Trophoblast cell (in vitro differentiated cells and primary cell): ENCODE measurements around the gene THAP7.

Experiments
- DNase-seq, 2 donors: peaks; one replicate each; pipeline ENCODE4 v3.0.0-alpha.2; 2016
- H2AFZ ChIP-seq: 2 replicates; pipeline ENCODE4 v1.6.1; 2013; ENCODE audit warnings: low read length, moderate library complexity, mild to moderate bottlenecking; ENCODE audit not compliant: insufficient read depth, poor library complexity
- H2AK5ac ChIP-seq: 2 replicates; pipeline ENCODE4 v1.6.1; 2013; ENCODE audit warnings: mild to moderate bottlenecking, low read length
- H2BK120ac ChIP-seq: 2 replicates; pipeline ENCODE4 v1.6.1; 2013; ENCODE audit warnings: low read length, mild to moderate bottlenecking, moderate library complexity; ENCODE audit not compliant: insufficient read depth, poor library complexity
- H2BK12ac ChIP-seq: 2 replicates; pipeline ENCODE4 v1.6.1; 2013; ENCODE audit warnings: mild to moderate bottlenecking, low read length, moderate library complexity
- H2BK5ac ChIP-seq: 2 replicates; pipeline ENCODE4 v1.6.1; 2013; ENCODE audit warnings: low read length, low read depth, moderate library complexity, mild to moderate bottlenecking; ENCODE audit not compliant: poor library complexity
- H3K14ac ChIP-seq: 2 replicates; pipeline ENCODE4 v1.6.1; 2013; ENCODE audit warnings: mild to moderate bottlenecking, low read length
- H3K18ac ChIP-seq: 2 replicates; pipeline ENCODE4 v1.6.1; 2013; ENCODE audit warnings: mild to moderate bottlenecking, low read length
- H3K23ac ChIP-seq: 2 replicates; pipeline ENCODE4 v1.6.1; 2013; ENCODE audit warnings: low read length
- H3K27ac ChIP-seq: 2 replicates; pipeline ENCODE4 v1.5.1; 2013; ENCODE audit warnings: low read depth, mild to moderate bottlenecking, inconsistent platforms, low read length, moderate library complexity
- H3K27me3 ChIP-seq: 2 replicates; pipeline ENCODE4 v1.6.1; 2013; ENCODE audit warnings: inconsistent platforms, mild to moderate bottlenecking, low read length, moderate library complexity; ENCODE audit not compliant: insufficient read depth
- H3K36me3 ChIP-seq, 2 experiments: 1 replicate in 1 of 2; 2 replicates in 1 of 2; pipeline ENCODE4 v1.6.1; 2013; ENCODE audit warnings: low read length in 2 of 2, mild to moderate bottlenecking in 2 of 2, moderate library complexity in 1 of 2; ENCODE audit not compliant: insufficient read depth in 2 of 2, control insufficient read depth in 1 of 2
- H3K4ac ChIP-seq: 2 replicates; pipeline ENCODE4 v1.6.1; 2013; ENCODE audit warnings: low read depth, mild to moderate bottlenecking, low read length, moderate library complexity
- H3K4me1 ChIP-seq, 2 experiments: 1 replicate in 1 of 2; 2 replicates in 1 of 2; pipeline ENCODE4 v1.6.1; 2013; ENCODE audit warnings: low read length in 2 of 2, mild to moderate bottlenecking in 2 of 2, moderate library complexity in 1 of 2; ENCODE audit not compliant: insufficient read depth in 2 of 2, control insufficient read depth in 1 of 2
- H3K4me2 ChIP-seq: 2 replicates; pipeline ENCODE4 v1.6.1; 2013; ENCODE audit warnings: inconsistent platforms, mild to moderate bottlenecking, low read length, moderate library complexity
- H3K4me3 ChIP-seq: 2 replicates; pipeline ENCODE4 v1.5.1; 2013; ENCODE audit warnings: mild to moderate bottlenecking, low read depth, low read length, inconsistent platforms
- H3K79me1 ChIP-seq: one replicate; pipeline ENCODE4 v1.6.1; 2013; ENCODE audit warnings: low read length
- H3K79me2 ChIP-seq: 2 replicates; pipeline ENCODE4 v1.6.1; 2013; ENCODE audit warnings: low read length, mild to moderate bottlenecking; ENCODE audit not compliant: control insufficient read depth, insufficient read depth, poor library complexity
- H3K9ac ChIP-seq: 2 replicates; pipeline ENCODE4 v1.6.1; 2013; ENCODE audit warnings: mild to moderate bottlenecking, low read length
- H3K9me3 ChIP-seq: 2 replicates; pipeline ENCODE4 v1.6.1; 2013; ENCODE audit warnings: low read depth, mild to moderate bottlenecking, control low read depth, inconsistent platforms, low read length; ENCODE audit not compliant: insufficient read depth
- H4K12ac ChIP-seq: 2 replicates; pipeline ENCODE4 v1.6.1; 2013; ENCODE audit warnings: low read depth, mild to moderate bottlenecking, low read length, moderate library complexity
- H4K8ac ChIP-seq: 2 replicates; pipeline ENCODE4 v1.6.1; 2013; ENCODE audit warnings: low read depth, mild to moderate bottlenecking, low read length, moderate library complexity
- H4K91ac ChIP-seq: one replicate; pipeline ENCODE4 v1.6.1; 2013; ENCODE audit warnings: low read depth, mild to moderate bottlenecking, low read length, moderate library complexity
- WGBS: extraction: QIAGEN DNeasy Blood & Tissue Kit; methylation state at CpG from one replicate; pipeline ENCODE4 v1.1.7; 2013; ENCODE audit warnings: missing lambda C conversion rate; ENCODE audit not compliant: insufficient read length, insufficient coverage; ENCODE audit errors: extremely low coverage; 5-methylcytosine and 5-hydroxymethylcytosine counted together

The THAP7 gene

DNA sequence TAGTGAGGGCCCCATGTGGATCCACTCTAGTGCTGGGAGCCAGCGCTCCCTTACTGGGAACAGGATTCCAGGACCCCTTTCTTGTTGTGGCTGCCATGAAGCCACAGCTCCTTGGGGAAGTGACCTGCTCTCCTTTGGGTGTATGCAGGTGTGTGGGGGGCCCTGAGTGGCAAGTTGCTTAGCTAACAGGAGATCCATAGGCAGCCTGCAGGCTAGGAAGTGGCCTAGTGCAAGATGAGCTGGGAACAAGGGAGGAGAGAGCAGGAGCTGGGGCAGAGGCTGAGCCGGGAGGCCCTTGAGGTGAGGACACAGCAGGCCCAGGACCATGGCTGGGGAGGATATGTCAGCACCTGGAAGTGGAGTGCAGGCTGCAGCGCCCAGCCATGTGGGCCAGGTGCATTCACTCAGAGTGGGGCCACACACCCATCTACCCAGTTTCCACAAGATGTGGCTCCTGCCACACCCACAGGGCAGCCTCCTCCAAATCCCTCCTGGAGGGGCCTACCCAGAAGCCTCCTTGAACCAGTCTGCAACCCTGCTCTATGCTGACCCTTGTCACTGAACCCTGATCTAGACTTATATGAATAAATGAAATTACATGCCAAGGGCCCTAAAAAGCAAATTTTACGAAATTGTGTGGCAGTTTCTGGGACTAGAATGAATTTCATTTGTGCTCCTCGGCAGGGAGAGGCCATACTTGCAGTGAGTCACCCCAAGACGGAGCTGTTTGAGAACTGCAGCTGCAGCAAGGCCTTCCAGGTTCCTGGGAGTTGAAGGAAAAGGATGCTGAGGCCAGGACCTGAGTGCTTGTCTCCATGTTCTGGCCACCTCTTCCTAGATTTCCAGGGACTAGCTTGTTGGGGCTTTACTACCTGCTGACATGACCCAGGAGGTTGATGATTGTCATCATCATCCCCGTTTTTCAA is 3.2 kb downstream of the THAP7 start:
- H3K4me2 ChIP-seq = no peak overlapping the region
- no CpG with 5 or more reads among the region's 7 CpGs for WGBS

DNA sequence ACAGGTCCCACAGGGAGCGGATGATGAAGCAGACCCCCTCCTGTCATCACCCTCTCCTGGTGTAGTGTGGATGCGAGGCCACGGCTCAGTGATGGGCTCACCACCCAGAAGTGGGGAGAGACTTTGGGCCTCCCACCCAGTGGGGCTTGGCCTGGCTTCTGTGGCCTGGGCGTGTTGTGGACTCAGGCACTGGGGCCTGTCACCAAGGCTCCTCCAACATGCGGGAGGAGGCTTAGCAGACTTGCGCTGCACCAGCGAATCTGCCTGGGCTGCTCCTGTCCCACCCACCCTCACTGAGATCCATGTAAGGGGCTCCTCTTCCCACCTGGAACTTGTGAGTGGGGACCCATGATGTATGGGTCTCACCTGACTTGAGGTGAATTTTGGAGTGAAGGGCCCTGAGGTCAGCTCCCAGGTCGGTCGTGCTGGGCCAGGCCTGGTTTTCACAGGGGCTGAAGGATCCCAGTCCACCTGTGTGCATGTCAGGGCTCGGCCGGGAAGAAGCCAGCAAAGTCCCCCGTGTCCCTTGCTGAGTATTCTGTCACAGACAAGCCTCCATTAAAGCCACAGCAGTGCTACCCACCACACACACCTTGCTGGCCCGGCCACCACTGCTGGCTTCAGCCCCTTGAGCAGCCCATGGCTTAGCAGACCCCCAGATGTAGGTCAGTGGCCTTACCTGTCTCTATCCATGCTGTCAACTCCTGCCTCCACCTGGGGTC is 4.2 kb downstream of the THAP7 start:
- no peak overlapping the region for H3K4me3 ChIP-seq
- no peak overlapping the region for H2BK12ac ChIP-seq
- H3K4ac ChIP-seq = no peak overlapping the region
- H3K79me1 ChIP-seq = peaks cover 14% of the 10 kb centered on the region
- peaks cover 64 to 68% of the 10 kb centered on the region in 2 experiments for H3K36me3 ChIP-seq
- no peak overlapping the region for H3K18ac ChIP-seq
- H3K23ac ChIP-seq = no peak overlapping the region
- peaks cover 10 to 17% of the 10 kb centered on the region in 2 experiments for H3K4me1 ChIP-seq
- H3K4me2 ChIP-seq = no peak overlapping the region
- H4K91ac ChIP-seq = no peak overlapping the region
- H3K27ac ChIP-seq = no peak overlapping the region
- peaks cover 12% of the 10 kb centered on the region for H3K79me2 ChIP-seq
- H4K8ac ChIP-seq = no peak overlapping the region
- no peaks in the 10 kb centered on the region for H3K9me3 ChIP-seq
- no peak overlapping the region for H2AFZ ChIP-seq
- H3K9ac ChIP-seq = no peak overlapping the region
- H3K27me3 ChIP-seq = no peaks in the 10 kb centered on the region
- no peak overlapping the region for H2BK5ac ChIP-seq
- no peak overlapping the region for H2AK5ac ChIP-seq
- DNase-seq = no peak
- no peak overlapping the region for H4K12ac ChIP-seq
- no peak overlapping the region for H3K14ac ChIP-seq
- no peak overlapping the region for H2BK120ac ChIP-seq
- WGBS = no CpG with 5 or more reads among the region's 13 CpGs

More for the DNA sequence above, 3.2 kb downstream of the THAP7 start:
- H4K12ac ChIP-seq = no peak overlapping the region
- H3K79me2 ChIP-seq = peaks cover 15% of the 10 kb centered on the region
- no peak overlapping the region for H2AK5ac ChIP-seq
- no peak overlapping the region for H2BK120ac ChIP-seq
- H3K9ac ChIP-seq = no peak overlapping the region
- no peak overlapping the region for H3K4me3 ChIP-seq
- no peak overlapping the region for H2BK12ac ChIP-seq
- no peaks in the 10 kb centered on the region for H3K27me3 ChIP-seq
- H3K9me3 ChIP-seq = no peaks in the 10 kb centered on the region
- peaks cover 17% of the 10 kb centered on the region for H3K79me1 ChIP-seq
- H2AFZ ChIP-seq = no peak overlapping the region
- no peak overlapping the region for H3K4ac ChIP-seq
- no peak overlapping the region for H3K27ac ChIP-seq
- H3K14ac ChIP-seq = no peak overlapping the region
- no peak overlapping the region for H2BK5ac ChIP-seq
- H3K18ac ChIP-seq = no peak overlapping the region
- H4K8ac ChIP-seq = no peak overlapping the region
- no peak overlapping the region for H3K23ac ChIP-seq
- peaks cover 55 to 59% of the 10 kb centered on the region in 2 experiments for H3K36me3 ChIP-seq
- no peak for DNase-seq
- H3K4me1 ChIP-seq = peaks cover 14 to 20% of the 10 kb centered on the region in 2 experiments
- no peak overlapping the region for H4K91ac ChIP-seq

DNA sequence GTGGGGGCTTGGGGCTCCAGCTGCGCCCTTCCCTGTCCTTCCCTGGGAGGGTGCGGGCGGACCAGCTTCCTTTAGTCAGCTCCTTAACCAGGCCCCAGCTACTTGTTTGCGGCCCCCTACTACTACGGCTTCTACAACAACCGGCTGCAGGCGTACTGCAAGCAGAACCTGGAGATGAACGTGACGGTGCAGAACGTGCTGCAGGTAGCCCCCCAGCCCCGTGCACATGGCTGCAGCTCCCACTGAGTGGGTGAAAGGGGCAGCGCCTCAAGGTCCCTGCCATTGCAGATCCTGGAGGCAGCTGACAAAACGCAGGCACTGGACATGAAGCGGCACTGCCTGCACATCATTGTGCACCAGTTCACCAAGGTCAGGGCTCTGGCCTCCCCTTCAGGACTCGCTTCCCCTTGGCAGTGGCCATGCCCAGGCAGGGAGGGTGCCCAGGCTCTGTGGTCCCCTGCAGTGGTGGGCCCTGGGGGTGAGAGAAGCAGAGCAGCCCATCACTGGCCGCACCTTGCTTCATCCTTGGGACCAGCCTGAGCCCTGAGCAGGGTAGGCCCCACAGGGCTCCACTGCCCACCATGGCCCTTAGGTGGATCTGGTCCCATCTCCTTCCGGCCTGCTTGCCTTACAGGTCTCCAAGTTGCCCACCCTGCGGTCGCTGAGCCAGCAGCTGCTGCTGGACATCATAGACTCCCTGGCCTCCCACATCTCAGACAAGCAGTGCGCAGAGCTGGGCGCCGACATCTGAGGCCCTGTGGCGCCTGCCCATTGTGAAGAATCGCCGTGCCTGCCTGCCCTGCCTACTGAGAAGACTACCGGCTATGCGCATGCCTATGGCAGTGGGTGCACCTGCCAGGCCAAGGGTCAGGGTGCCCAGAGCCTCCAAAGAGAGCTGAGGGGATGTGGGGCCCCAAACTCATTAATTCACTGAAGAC is 5.1 kb downstream of the THAP7 start:
- peaks cover 9 to 16% of the 10 kb centered on the region in 2 experiments for H3K4me1 ChIP-seq
- H3K27me3 ChIP-seq = no peaks in the 10 kb centered on the region
- no peak overlapping the region for H4K91ac ChIP-seq
- no peak overlapping the region for H4K12ac ChIP-seq
- WGBS = no CpG with 5 or more reads among the region's 27 CpGs
- H2BK12ac ChIP-seq = no peak overlapping the region
- no peak for DNase-seq
- H4K8ac ChIP-seq = no peak overlapping the region
- H3K9ac ChIP-seq = no peak overlapping the region
- no peak overlapping the region for H2BK120ac ChIP-seq
- H2AFZ ChIP-seq = no peak overlapping the region
- no peak overlapping the region for H3K18ac ChIP-seq
- H3K4ac ChIP-seq = no peak overlapping the region
- peaks cover 2% of the 10 kb centered on the region for H3K9me3 ChIP-seq
- H3K4me3 ChIP-seq = no peak overlapping the region
- no peak overlapping the region for H3K27ac ChIP-seq
- H3K79me2 ChIP-seq = peaks cover 9% of the 10 kb centered on the region
- H3K4me2 ChIP-seq = no peak overlapping the region
- no peak overlapping the region for H3K14ac ChIP-seq
- no peak overlapping the region for H2BK5ac ChIP-seq
- H3K23ac ChIP-seq = no peak overlapping the region
- peaks cover 8% of the 10 kb centered on the region for H3K79me1 ChIP-seq
- no peak overlapping the region for H2AK5ac ChIP-seq
- H3K36me3 ChIP-seq = peaks cover 73 to 77% of the 10 kb centered on the region in 2 experiments

DNA sequence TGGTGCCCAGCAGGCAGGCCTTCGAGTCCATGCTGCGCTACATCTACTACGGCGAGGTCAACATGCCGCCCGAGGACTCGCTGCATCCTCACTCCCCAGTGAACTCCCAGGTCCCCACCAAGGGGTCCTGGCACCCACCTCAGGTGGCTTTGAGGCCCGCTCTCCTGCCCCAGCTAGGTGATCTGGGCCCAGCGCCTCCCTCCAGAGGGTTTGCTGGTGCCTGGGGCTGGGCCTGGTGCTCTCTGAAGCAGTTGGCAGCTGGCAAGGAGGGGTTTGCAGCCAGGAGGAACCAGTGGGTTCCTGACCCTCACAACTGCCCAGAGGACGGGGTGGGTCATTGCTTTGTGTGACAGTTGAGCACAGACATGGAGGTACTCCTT is 5.9 kb downstream of the THAP7 start:
- no peak overlapping the region for H3K23ac ChIP-seq

More for the DNA sequence above, 5.9 kb downstream of the THAP7 start:
- H3K9me3 ChIP-seq = peaks cover 2% of the 10 kb centered on the region
- peaks cover 2% of the 10 kb centered on the region for H3K79me2 ChIP-seq
- H3K14ac ChIP-seq = no peak overlapping the region
- H3K4me3 ChIP-seq = no peak overlapping the region
- no peak overlapping the region for H3K4me2 ChIP-seq
- H2BK5ac ChIP-seq = no peak overlapping the region
- peaks cover under 1% of the 10 kb centered on the region for H3K79me1 ChIP-seq
- no peak overlapping the region for H4K8ac ChIP-seq
- H2BK12ac ChIP-seq = no peak overlapping the region
- H3K18ac ChIP-seq = no peak overlapping the region
- peaks cover 6 to 12% of the 10 kb centered on the region in 2 experiments for H3K4me1 ChIP-seq
- H2BK120ac ChIP-seq = no peak overlapping the region
- no peak overlapping the region for H3K9ac ChIP-seq
- H2AFZ ChIP-seq = no peak overlapping the region
- no peak overlapping the region for H2AK5ac ChIP-seq
- no peaks in the 10 kb centered on the region for H3K27me3 ChIP-seq
- no peak overlapping the region for H3K27ac ChIP-seq
- no CpG with 5 or more reads among the region's 10 CpGs for WGBS
- no peak overlapping the region for H3K4ac ChIP-seq
- H4K12ac ChIP-seq = no peak overlapping the region
- no peak for DNase-seq
- H3K36me3 ChIP-seq = peaks cover 81 to 85% of the 10 kb centered on the region in 2 experiments
- H4K91ac ChIP-seq = no peak overlapping the region
